Measurements from ENCODE around the gene PDSS1.

PDSS1 gene

GRCh38 chr10:26700884-26701630 lies 3.6 kb downstream of the PDSS1 start:
- DNase-seq = no peak

DNA sequence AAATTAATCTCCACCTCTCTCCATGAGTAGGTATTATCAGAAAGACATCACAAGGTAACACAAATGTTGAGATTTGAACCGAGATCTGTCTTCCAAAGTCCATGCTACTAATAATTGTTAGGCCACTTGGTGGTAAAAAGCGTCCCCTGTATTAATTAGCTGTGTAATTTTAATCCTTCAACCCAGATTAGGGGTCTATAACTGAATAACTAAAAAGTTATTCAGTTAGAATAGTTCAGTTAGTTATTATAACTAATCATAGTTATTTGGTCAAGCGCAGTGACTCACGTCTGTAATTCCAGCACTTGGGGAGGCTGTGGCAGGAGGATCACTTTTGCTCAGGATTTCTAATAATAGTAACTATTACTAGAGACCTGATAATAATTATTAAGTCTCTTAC lies 5.6 kb downstream of the PDSS1 start:
- DNase-seq = no peak

DNA sequence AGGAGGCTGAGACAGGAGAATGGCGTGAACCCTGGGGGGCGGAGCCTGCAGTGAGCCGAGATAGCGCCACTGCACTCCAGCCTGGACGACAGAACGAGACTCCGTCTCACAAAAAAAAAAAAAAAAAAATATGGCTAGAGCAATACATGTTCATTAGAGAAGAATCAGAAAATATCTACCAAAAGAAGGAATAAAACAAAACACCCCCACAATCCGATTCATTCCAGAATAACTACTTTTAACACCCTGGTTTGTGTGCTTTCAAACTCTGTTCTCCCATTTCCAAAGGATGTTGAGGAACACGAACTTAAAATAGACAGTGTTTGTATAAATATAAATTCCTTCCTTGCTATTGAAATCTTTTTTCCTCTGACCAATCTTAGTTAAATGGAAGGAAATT lies 6.5 kb downstream of the PDSS1 start:
- DNase-seq = no peak

GRCh38 chr10:26706206-26706605 lies 8.7 kb downstream of the PDSS1 start:
- DNase-seq = no peak

DNA sequence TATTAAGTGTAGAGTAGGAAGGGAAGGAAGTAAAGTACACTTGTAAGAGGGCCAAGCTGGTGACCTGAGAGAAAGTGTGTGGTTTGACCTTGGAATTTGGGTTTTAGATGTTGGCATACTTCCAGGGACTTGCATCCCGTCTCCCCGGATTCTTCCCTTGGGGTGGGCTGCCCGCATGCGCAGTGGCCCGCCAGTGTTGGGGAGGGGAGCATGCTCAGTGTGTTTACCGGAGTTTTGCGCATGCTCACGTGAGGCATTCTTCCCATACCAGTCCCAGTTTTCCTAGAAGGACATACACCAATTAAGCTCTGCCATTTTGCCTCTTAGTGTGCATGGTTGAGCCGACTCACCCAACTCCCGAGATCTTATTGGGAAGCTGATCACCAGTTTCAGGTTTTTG lies 9.4 kb downstream of the PDSS1 start:
- no peak for DNase-seq

DNA sequence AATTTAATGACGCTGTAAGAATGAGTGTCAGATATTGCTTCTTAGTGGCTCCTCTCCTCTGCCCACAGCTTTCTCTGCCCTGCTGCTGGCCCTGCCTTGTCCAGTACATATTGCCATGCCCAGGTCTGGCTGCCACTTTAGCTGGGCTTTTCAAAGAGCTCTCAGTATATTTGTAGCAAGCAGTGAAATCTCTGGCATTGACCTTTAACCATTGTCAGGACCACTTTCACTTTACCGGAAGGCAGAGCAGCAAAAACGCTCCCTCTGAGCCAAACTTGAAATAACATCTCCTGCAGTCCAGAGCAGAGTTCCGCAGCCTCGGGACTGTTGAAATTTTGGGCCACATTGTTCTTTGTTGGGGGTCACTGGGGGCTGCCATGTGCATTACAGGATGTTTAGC lies 13.8 kb downstream of the PDSS1 start:
- no peak for DNase-seq

DNA sequence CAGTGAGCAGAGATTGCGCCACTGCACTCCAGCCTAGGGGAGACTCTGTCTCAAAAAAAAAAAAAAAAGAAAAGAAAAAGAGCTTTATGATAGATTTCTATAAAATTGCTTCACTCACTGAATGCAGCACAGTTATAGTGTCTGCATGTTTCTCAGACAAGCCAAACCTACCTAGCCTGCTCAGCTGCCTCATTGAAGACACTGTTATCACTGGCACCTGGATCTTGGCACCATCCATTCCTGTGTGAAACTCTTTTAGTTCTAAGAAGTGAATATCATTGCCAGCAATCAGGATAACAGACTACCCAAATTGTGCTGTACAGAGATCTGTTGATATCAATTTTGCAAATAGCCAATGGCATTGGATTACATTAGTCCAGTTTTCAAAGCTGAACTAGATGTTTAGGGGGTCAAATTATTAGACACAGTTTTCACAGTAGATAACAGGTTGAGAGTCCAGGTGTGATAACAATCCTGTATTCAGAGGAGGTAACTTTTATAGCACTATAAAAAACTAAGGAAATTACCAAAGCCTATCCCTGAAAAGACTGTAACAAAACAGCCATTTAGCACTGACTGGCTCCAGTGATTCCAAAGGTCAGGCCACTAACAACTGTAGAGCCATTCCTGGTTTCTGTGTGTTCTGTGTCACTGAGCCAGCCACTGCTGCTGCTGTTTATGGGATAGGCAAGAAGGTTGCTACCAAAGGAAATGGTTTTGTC lies 17.1 kb downstream of the PDSS1 start:
- no peak for DNase-seq

GRCh38 chr10:26715137-26715487 lies 17.6 kb downstream of the PDSS1 start:
- no peak for DNase-seq

- no peak for DNase-seq
Measured at GRCh38 chr10:26717476-26717875, 20.0 kb downstream of the PDSS1 start.

- no peak for DNase-seq
Measured at GRCh38 chr10:26721561-26721960, 24.1 kb downstream of the PDSS1 start.

GRCh38 chr10:26723016-26723415 lies 25.5 kb downstream of the PDSS1 start:
- DNase-seq = no peak

DNA sequence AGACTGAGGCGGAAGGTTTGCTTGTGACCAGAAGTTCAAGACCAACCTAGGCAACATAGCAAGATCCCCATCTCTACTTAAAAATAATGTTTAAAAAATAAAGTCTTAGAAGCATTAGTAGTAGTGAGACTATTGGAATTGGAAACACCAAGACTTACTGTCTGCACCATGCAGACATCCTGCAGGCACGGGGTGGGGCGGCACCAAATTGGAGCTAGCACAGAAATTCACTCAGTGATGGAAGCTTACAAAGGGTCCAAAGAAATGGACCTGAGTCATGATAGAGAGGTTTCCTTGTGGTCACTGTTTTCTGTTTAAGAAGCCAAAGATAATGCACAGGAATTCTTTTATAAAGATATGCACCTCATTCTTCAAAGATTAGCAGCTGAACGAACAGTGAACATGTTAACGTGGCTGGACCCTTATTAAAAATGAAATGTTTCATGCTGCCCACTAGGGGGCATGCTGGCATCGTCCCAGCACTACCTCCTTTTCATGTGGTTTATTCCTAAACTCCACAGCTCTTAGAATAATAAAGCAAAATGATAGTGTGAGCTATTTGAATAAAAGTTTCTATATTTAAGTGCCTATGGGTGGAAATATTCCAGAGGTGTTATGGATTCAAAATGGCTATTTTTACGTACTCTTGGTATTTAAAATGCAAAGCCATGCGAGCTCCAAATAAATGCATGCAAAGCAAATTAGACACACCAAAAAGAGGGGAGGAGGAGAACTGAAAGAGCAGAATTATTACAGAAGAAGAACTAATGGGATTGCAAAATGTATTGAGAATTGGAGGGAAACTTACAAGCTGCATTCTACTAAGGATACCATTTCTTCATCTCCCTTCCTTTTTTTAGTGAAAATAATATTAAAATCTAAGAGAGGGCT lies 28.6 kb downstream of the PDSS1 start:
- no peak for DNase-seq

- no peak for DNase-seq
Measured at GRCh38 chr10:26727005-26727404, 29.5 kb downstream of the PDSS1 start.

GRCh38 chr10:26728957-26729356 lies 31.5 kb downstream of the PDSS1 start:
- DNase-seq = no peak

DNA sequence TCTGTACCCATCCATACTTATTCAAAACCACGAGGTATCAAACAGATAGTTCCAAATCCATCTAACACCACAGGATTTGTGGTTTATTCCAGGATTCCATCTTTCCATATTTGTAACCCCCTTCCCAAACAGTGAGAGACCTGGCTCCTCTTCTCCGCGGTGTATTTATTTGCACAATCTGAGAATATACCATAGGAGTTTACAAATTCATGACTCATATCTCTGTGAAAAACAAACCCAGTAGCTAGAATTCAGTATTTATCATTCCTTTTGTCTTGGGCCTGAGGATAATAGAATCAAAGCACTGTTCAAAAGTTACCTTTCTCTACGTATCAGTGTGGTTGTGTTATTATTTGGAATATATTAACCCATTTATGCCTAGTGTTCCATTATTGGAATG lies 31.9 kb downstream of the PDSS1 start:
- DNase-seq = no peak

DNA sequence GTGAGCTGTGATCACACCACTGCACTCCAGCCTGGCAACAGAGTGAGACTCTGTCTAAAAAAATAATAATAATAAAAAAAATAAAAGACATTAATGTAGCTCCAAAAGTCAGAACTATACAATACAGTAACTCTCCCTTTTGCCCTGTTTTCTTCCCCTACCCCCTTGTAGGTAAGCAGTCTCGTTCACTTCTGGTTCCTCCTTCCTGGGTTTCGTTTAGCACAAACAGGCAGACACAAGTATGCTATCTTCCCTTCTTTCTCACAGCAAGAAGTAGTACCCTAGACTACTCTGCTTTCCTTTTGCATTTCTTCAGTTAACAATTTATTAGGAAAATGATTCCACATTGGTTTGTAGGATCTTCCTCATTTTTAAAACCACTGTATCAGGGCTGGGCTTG lies 33.1 kb downstream of the PDSS1 start:
- no peak for DNase-seq

- DNase-seq = no peak
Measured at GRCh38 chr10:26733750-26734568, 36.5 kb downstream of the PDSS1 start.

GRCh38 chr10:26735435-26735834 lies 37.9 kb downstream of the PDSS1 start:
- no peak for DNase-seq

- no peak for DNase-seq
Measured at GRCh38 chr10:26737730-26738129, 40.2 kb downstream of the PDSS1 start.

- DNase-seq = no peak
Measured at GRCh38 chr10:26738301-26738911, 40.9 kb downstream of the PDSS1 start.

GRCh38 chr10:26739071-26739631 lies 41.6 kb downstream of the PDSS1 start:
- DNase-seq = no peak

- DNase-seq = no peak
Measured at GRCh38 chr10:26741368-26741767, 43.9 kb downstream of the PDSS1 start.

Data from NCI-H1930 (cell line).